ENCODE data around the gene MCRIP2.

The MCRIP2 gene

GRCh38 chr16:631808-632358, 9.7 kb upstream of the MCRIP2 start:
- DNase-seq (ENCODE audit: low read depth): no peak

- no peak for DNase-seq (ENCODE audit: low read depth)
These were observed 8.9 kb upstream of the MCRIP2 start for GRCh38 chr16:632486-633335.

- DNase-seq (ENCODE audit: low read depth): no peak
These were observed 8.1 kb upstream of the MCRIP2 start for GRCh38 chr16:633336-634050.

- no peak for DNase-seq (ENCODE audit: low read depth)
These were observed 7.5 kb upstream of the MCRIP2 start for GRCh38 chr16:634051-634670.

- DNase-seq (ENCODE audit: low read depth): no peak
These were observed 6.6 kb upstream of the MCRIP2 start for GRCh38 chr16:634996-635395.

GRCh38 chr16:635573-636205, 5.9 kb upstream of the MCRIP2 start:
- no peak for DNase-seq (ENCODE audit: low read depth)

GRCh38 chr16:636206-637080, 5.2 kb upstream of the MCRIP2 start, which contains the start of gene METTL26:
Gene METTL26 (minus strand): TSS chr16:636305. CDS start chr16:636290, 15 bp downstream.
- DNase-seq (ENCODE audit: low read depth): peak; percentile 91

GRCh38 chr16:637081-638018, 4.3 kb upstream of the MCRIP2 start:
- DNase-seq (ENCODE audit: low read depth): peak; percentile 85

GRCh38 chr16:638034-638543, 3.5 kb upstream of the MCRIP2 start:
- no peak for DNase-seq (ENCODE audit: low read depth)

GRCh38 chr16:638836-639235, 2.8 kb upstream of the MCRIP2 start:
- no peak for DNase-seq (ENCODE audit: low read depth)

- DNase-seq (ENCODE audit: low read depth): no peak
These were observed 1.0 kb upstream of the MCRIP2 start for GRCh38 chr16:640614-641013.

GRCh38 chr16:642189-643049, 791 bp downstream of the MCRIP2 start:
- no peak for DNase-seq (ENCODE audit: low read depth)

- DNase-seq (ENCODE audit: low read depth): no peak
These were observed 1.4 kb downstream of the MCRIP2 start for GRCh38 chr16:643050-643368.

GRCh38 chr16:644556-644955, 2.9 kb downstream of the MCRIP2 start:
- no peak for DNase-seq (ENCODE audit: low read depth)

- DNase-seq (ENCODE audit: low read depth): no peak
These were observed 4.4 kb downstream of the MCRIP2 start for GRCh38 chr16:645852-646678.

GRCh38 chr16:646679-647172, 5.1 kb downstream of the MCRIP2 start:
- DNase-seq (ENCODE audit: low read depth): no peak

- no peak for DNase-seq (ENCODE audit: low read depth)
These were observed 5.7 kb downstream of the MCRIP2 start for GRCh38 chr16:647173-647902.

All from fibroblast of the conjunctiva (primary cell).